Gastrocnemius medialis (tissue), 4 donors: ENCODE results near the gene KDM5B. TPM values are rescaled to one million over a fixed set of nuclear protein-coding genes. Genes with fewer than 3 reads are reported as not detected.
A peak's percentile ranks its signal among the peaks of the same experiment; 100 is the strongest.

ENCODE experiments used
- ATAC-seq, 2 donors: fragments of 150-250 bp; one replicate each; pipeline ENCODE4 v1.9.1; 2016
- DNase-seq, 2 donors: peaks; one replicate each; pipeline ENCODE4 v3.0.0-alpha.2; 2019
- H3K27ac ChIP-seq, 4 donors: fragments of 200-600 bp; sonication (generic); 1 replicate in 1 of 4; 2 replicates in 3 of 4; pipeline ENCODE4 v1.5.1; 2016 to 2018; ENCODE audit warnings: mild to moderate bottlenecking in 2 of 4, moderate library complexity in 1 of 4
- H3K27me3 ChIP-seq, 3 donors: fragments of 200-600 bp; sonication (generic) in 2 of 3; 1 replicate in 1 of 3; 2 replicates in 2 of 3; pipeline versions ENCODE4 v1.5.1 to v1.6.0; 2016 to 2019; ENCODE audit warnings: mild to moderate bottlenecking in 1 of 3, moderate library complexity in 1 of 3
- H3K36me3 ChIP-seq, 2 donors: fragments of 200-600 bp; sonication (generic) in 1 of 2; one replicate each; pipeline ENCODE4 v1.5.1; 2017 to 2018
- H3K4me1 ChIP-seq, 2 donors: fragments of 200-600 bp; sonication (generic) in 1 of 2; one replicate each; pipeline ENCODE4 v1.5.1; 2016 to 2017; ENCODE audit warnings: mild to moderate bottlenecking in 2 of 2
- H3K4me3 ChIP-seq, 4 donors: fragments of 200-600 bp; sonication (generic) in 3 of 4; 1 replicate in 1 of 4; 2 replicates in 3 of 4; pipeline ENCODE4 v1.5.1; 2016 to 2019; ENCODE audit warnings: mild to moderate bottlenecking in 2 of 4
- H3K9me3 ChIP-seq, 3 donors: fragments of 200-600 bp; sonication (generic) in 2 of 3; 1 replicate in 1 of 3; 2 replicates in 2 of 3; pipeline ENCODE4 v1.5.1; 2016 to 2019
- POLR2A ChIP-seq, 2 donors: fragments of 450-650 bp; IDR thresholded peaks; one replicate each; pipeline ENCODE4 v1.6.1; 2017; ENCODE audit warnings: antibody characterized with exemption in 2 of 2, mild to moderate bottlenecking in 2 of 2, moderate library complexity in 2 of 2
- in situ Hi-C, 4 donors: fragments of 200-750 bp; cut with MboI; loops; one replicate each; pipeline versions ENCODE4 v1.15.0 to v1.8.0; 2017; ENCODE audit warnings: low sequenced_read_pairs in 4 of 4
- intact Hi-C: fragments of 100-400 bp; cut with DNase I; formaldehyde crosslinking; loops from one replicate; pipeline ENCODE4 v1.15.1; 2023; ENCODE audit warnings: low total_unique reads
- total RNA-seq, 4 donors: library from RNA; depleted of rRNA; stranded (reverse); fragments of >200 nt; gene quantifications; one replicate each; pipeline versions ENCODE4 v1.1.0 to v1.2.3, GENCODE V29; 2016
- TF ChIP-seq, protein P1 (sequence below), 5 experiments: fragments of 450-650 bp in 3 of 5; fragments of 200-600 bp in 2 of 5; sonication (generic) in 2 of 5; IDR thresholded peaks in 4 of 5; conservative IDR thresholded peaks in 1 of 5; 1 replicate in 4 of 5; 2 replicates in 1 of 5; pipeline ENCODE4 v1.5.1; 2016 to 2019; ENCODE audit warnings: antibody characterized with exemption in 5 of 5, mild to moderate bottlenecking in 3 of 5, moderate library complexity in 3 of 5

KDM5B gene
- total RNA-seq, 4 donors from 2014 or later = 10.7 to 17.1 (median 13.7) TPM

GRCh38 chr1:202692959-202693555 lies 115.2 kb downstream of the KDM5B start:
- DNase-seq (peak in 1 of 2 donors; percentile 6), ATAC-seq (peak; percentile 46 to 56)
- intact Hi-C loops (no loop called here), in situ Hi-C loops (no loop called here)
- Histone ChIP-seq H3K27me3 (peaks cover 8 to 20% (median 15%) of the 10 kb centered on the region in 3 donors), H3K4me3 (no peak overlapping the region), H3K9me3 (no peaks in the 10 kb centered on the region), H3K27ac (no peak overlapping the region), H3K4me1 (no peaks in the 10 kb centered on the region), H3K36me3 (no peaks in the 10 kb centered on the region)
- TF ChIP-seq, protein P1, sequence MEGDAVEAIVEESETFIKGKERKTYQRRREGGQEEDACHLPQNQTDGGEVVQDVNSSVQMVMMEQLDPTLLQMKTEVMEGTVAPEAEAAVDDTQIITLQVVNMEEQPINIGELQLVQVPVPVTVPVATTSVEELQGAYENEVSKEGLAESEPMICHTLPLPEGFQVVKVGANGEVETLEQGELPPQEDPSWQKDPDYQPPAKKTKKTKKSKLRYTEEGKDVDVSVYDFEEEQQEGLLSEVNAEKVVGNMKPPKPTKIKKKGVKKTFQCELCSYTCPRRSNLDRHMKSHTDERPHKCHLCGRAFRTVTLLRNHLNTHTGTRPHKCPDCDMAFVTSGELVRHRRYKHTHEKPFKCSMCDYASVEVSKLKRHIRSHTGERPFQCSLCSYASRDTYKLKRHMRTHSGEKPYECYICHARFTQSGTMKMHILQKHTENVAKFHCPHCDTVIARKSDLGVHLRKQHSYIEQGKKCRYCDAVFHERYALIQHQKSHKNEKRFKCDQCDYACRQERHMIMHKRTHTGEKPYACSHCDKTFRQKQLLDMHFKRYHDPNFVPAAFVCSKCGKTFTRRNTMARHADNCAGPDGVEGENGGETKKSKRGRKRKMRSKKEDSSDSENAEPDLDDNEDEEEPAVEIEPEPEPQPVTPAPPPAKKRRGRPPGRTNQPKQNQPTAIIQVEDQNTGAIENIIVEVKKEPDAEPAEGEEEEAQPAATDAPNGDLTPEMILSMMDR (IDR thresholded peaks at IDR 0.05 in 4 of 5, conservative IDR thresholded peaks at IDR 0.05 in 1 of 5) = peak in 3 of 5 experiments; percentile 15 to 57 (median 33)
- no peak for TF ChIP-seq POLR2A (IDR thresholded peaks at IDR 0.05)

- peaks cover 4 to 16% (median 15%) of the 10 kb centered on the region in 3 donors for H3K27me3 ChIP-seq
- in situ Hi-C loops = no loop called here
- DNase-seq = no peak
- H3K9me3 ChIP-seq = no peaks in the 10 kb centered on the region
- no peak overlapping the region for H3K4me3 ChIP-seq
- TF ChIP-seq, protein P1 (IDR thresholded peaks at IDR 0.05 in 4 of 5, conservative IDR thresholded peaks at IDR 0.05 in 1 of 5) = no peak
- no peak for TF ChIP-seq POLR2A (IDR thresholded peaks at IDR 0.05)
- no peak for ATAC-seq
- no peaks in the 10 kb centered on the region for H3K36me3 ChIP-seq
- H3K4me1 ChIP-seq = no peaks in the 10 kb centered on the region
- intact Hi-C loops = no loop called here
- no peak overlapping the region for H3K27ac ChIP-seq
These were observed 116.4 kb downstream of the KDM5B start for GRCh38 chr1:202691816-202692215.

GRCh38 chr1:202689493-202690342 lies 118.5 kb downstream of the KDM5B start:
- no peaks in the 10 kb centered on the region for H3K36me3 ChIP-seq
- H3K4me1 ChIP-seq = no peaks in the 10 kb centered on the region
- H3K27me3 ChIP-seq = peaks cover 0 to 4% (median 1%) of the 10 kb centered on the region in 3 donors
- intact Hi-C loops (no loop called here), in situ Hi-C loops (no loop called here)
- DNase-seq = no peak
- H3K27ac ChIP-seq = no peak overlapping the region
- no peak for ATAC-seq
- H3K9me3 ChIP-seq = no peaks in the 10 kb centered on the region
- TF ChIP-seq, protein P1 (IDR thresholded peaks at IDR 0.05 in 4 of 5, conservative IDR thresholded peaks at IDR 0.05 in 1 of 5) = no peak
- no peak for TF ChIP-seq POLR2A (IDR thresholded peaks at IDR 0.05)
- H3K4me3 ChIP-seq = no peak overlapping the region

GRCh38 chr1:202689082-202689481 lies 119.1 kb downstream of the KDM5B start:
- ATAC-seq (no peak), DNase-seq (no peak)
- H3K36me3 ChIP-seq = no peaks in the 10 kb centered on the region
- intact Hi-C loops = no loop called here
- in situ Hi-C loops = no loop called here
- H3K4me1 ChIP-seq = no peaks in the 10 kb centered on the region
- no peaks in the 10 kb centered on the region for H3K9me3 ChIP-seq
- no peak overlapping the region for H3K27ac ChIP-seq
- H3K27me3 ChIP-seq = peaks cover 4 to 5% (median 4%) of the 10 kb centered on the region in 3 donors
- no peak overlapping the region for H3K4me3 ChIP-seq
- TF ChIP-seq, protein P1 (IDR thresholded peaks at IDR 0.05 in 4 of 5, conservative IDR thresholded peaks at IDR 0.05 in 1 of 5) = no peak
- TF ChIP-seq POLR2A (IDR thresholded peaks at IDR 0.05) = no peak
